ENCODE results near the gene KIF17. TPM values are rescaled to one million over a fixed set of nuclear protein-coding genes. Genes with fewer than 3 reads are reported as not detected.

KIF17 gene
- total RNA-seq, 1 experiment from 2014 or later = 2.4 TPM

GRCh38 chr1:20708057-20708456 lies 9.8 kb downstream of the KIF17 start:
- POLR2A ChIA-PET = interaction anchor here (0.6 kb wide), 1 partner anchor 43 kb away, joined by 3 read pairs; no protein-coding TSS in a partner anchor
- Histone ChIP-seq H4K20me1 (ENCODE audit: insufficient read depth) (no peaks in the 10 kb centered on the region), H3K9me3 (ENCODE audit: control insufficient read depth in 1 of 2, insufficient read depth in 1 of 2, low read depth in 1 of 2, low read length in 2 of 2) (no peaks in the 10 kb centered on the region), H3K9ac (ENCODE audit: low read length) (no peak overlapping the region), H3K4me3 (replicated peaks in 1 of 2; ENCODE audit: low read depth in 1 of 2, low read length in 2 of 2) (no peak overlapping the region), H3K27ac (ENCODE audit: low read depth, low read length) (no peak overlapping the region), H3K27me3 (ENCODE audit: insufficient read depth, low read length) (no peaks in the 10 kb centered on the region), H3K4me1 (ENCODE audit: control insufficient read depth in 1 of 2, insufficient read depth in 2 of 2, low read length in 2 of 2) (no peaks in the 10 kb centered on the region), H3K9me2 (ENCODE audit: insufficient read depth) (no peaks in the 10 kb centered on the region), H3K36me3 (ENCODE audit: control insufficient read depth in 1 of 2, insufficient read depth in 2 of 2, low read length in 2 of 2) (no peaks in the 10 kb centered on the region), H3K79me2 (ENCODE audit: insufficient read depth, low read length) (no peaks in the 10 kb centered on the region), H3K4me2 (ENCODE audit: low read length) (no peak overlapping the region), H2AFZ (ENCODE audit: low read depth, low read length, poor library complexity, severe bottlenecking) (no peak overlapping the region)
- ATAC-seq (no peak), DNase-seq (ENCODE audit: low read depth, low spot score) (no peak)
- intact Hi-C loops (cut with micrococcal nuclease) = no loop called here
- TF ChIP-seq SP1 (IDR thresholded peaks at IDR 0.05; ENCODE audit: low read depth) = no peak
- no peak for TF ChIP-seq TCF7L2 (IDR thresholded peaks at IDR 0.05; ENCODE audit: borderline replicate concordance, extremely low read depth, insufficient read depth, insufficient read length)
- no peak for TF ChIP-seq RAD21 (IDR thresholded peaks at IDR 0.05; ENCODE audit: low read depth)
- no peak for TF ChIP-seq EGR1 (IDR thresholded peaks at IDR 0.05; ENCODE audit: low read depth)
- TF ChIP-seq ZNF274 (IDR thresholded peaks at IDR 0.05; ENCODE audit: low read depth, low read length) = no peak
- no peak for TF ChIP-seq YY1 (IDR thresholded peaks at IDR 0.05; ENCODE audit: extremely low read depth, insufficient replicate concordance, low read depth, low read length)
- no TSS peak for BruUV-seq (replicated peaks)
- CTCF ChIA-PET = interaction anchor here (2.7 kb wide), 1 partner anchor 11 kb away, joined by 10 read pairs; no protein-coding TSS in a partner anchor
- RAD21 ChIA-PET (ENCODE audit: low non-redundant PET in 1 of 2, low total read pairs in 2 of 2, uncharacterized antibody in 2 of 2, unreplicated experiment in 2 of 2) = no interaction called here

GRCh38 chr1:20706841-20707240 lies 11.0 kb downstream of the KIF17 start:
- RAD21 ChIA-PET (ENCODE audit: low non-redundant PET in 1 of 2, low total read pairs in 2 of 2, uncharacterized antibody in 2 of 2, unreplicated experiment in 2 of 2) = no interaction called here
- no peak overlapping the region for H3K27ac ChIP-seq (ENCODE audit: low read depth, low read length)
- intact Hi-C loops (cut with micrococcal nuclease) = no loop called here
- POLR2A ChIA-PET = no interaction called here
- H4K20me1 ChIP-seq (ENCODE audit: insufficient read depth) = no peaks in the 10 kb centered on the region
- no peaks in the 10 kb centered on the region for H3K9me3 ChIP-seq (ENCODE audit: control insufficient read depth in 1 of 2, insufficient read depth in 1 of 2, low read depth in 1 of 2, low read length in 2 of 2)
- DNase-seq (ENCODE audit: low read depth, low spot score) (no peak), ATAC-seq (no peak)
- H3K4me2 ChIP-seq (ENCODE audit: low read length) = no peak overlapping the region
- no peaks in the 10 kb centered on the region for H3K79me2 ChIP-seq (ENCODE audit: insufficient read depth, low read length)
- H3K36me3 ChIP-seq (ENCODE audit: control insufficient read depth in 1 of 2, insufficient read depth in 2 of 2, low read length in 2 of 2) = no peaks in the 10 kb centered on the region
- H3K9ac ChIP-seq (ENCODE audit: low read length) = no peak overlapping the region
- H3K4me3 ChIP-seq (replicated peaks in 1 of 2; ENCODE audit: low read depth in 1 of 2, low read length in 2 of 2) = no peak overlapping the region
- H3K27me3 ChIP-seq (ENCODE audit: insufficient read depth, low read length) = no peaks in the 10 kb centered on the region
- CTCF ChIA-PET = interaction anchor here (1.7 to 2.7 kb wide), 2 partner anchors 10 to 488 kb away, joined by 6 to 10 read pairs; no protein-coding TSS in a partner anchor
- BruUV-seq (replicated peaks) = no TSS peak
- no peaks in the 10 kb centered on the region for H3K4me1 ChIP-seq (ENCODE audit: control insufficient read depth in 1 of 2, insufficient read depth in 2 of 2, low read length in 2 of 2)
- TF ChIP-seq YY1 (IDR thresholded peaks at IDR 0.05; ENCODE audit: extremely low read depth, insufficient replicate concordance, low read depth, low read length) = no peak
- no peak for TF ChIP-seq EGR1 (IDR thresholded peaks at IDR 0.05; ENCODE audit: low read depth)
- no peak for TF ChIP-seq SIN3A (IDR thresholded peaks at IDR 0.05; ENCODE audit: low read depth)
- no peak for TF ChIP-seq CEBPB (IDR thresholded peaks at IDR 0.05; ENCODE audit: low read depth)
- no peak for TF ChIP-seq EZH2 (IDR thresholded peaks at IDR 0.05)
- no peak for TF ChIP-seq EZH2phosphoT487 (IDR thresholded peaks at IDR 0.05; ENCODE audit: borderline replicate concordance)
- TF ChIP-seq POLR2A (IDR thresholded peaks at IDR 0.05; ENCODE audit: borderline replicate concordance, extremely low read depth, insufficient read depth, insufficient read length) = no peak
- TF ChIP-seq SP1 (IDR thresholded peaks at IDR 0.05; ENCODE audit: low read depth) = no peak
- TF ChIP-seq, protein P1, sequence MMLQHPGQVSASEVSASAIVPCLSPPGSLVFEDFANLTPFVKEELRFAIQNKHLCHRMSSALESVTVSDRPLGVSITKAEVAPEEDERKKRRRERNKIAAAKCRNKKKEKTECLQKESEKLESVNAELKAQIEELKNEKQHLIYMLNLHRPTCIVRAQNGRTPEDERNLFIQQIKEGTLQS (IDR thresholded peaks at IDR 0.05) = no peak
- no peak for TF ChIP-seq SRF (IDR thresholded peaks at IDR 0.05; ENCODE audit: low read depth)
- no peak for TF ChIP-seq ZFX (IDR thresholded peaks at IDR 0.05)
- no peak for TF ChIP-seq TCF7L2 (IDR thresholded peaks at IDR 0.05; ENCODE audit: borderline replicate concordance, extremely low read depth, insufficient read depth, insufficient read length)
- TF ChIP-seq CBX3 (IDR thresholded peaks at IDR 0.05; ENCODE audit: low read depth) = no peak
- no peak for TF ChIP-seq ZNF274 (IDR thresholded peaks at IDR 0.05; ENCODE audit: low read depth, low read length)
- no peak overlapping the region for H2AFZ ChIP-seq (ENCODE audit: low read depth, low read length, poor library complexity, severe bottlenecking)
- no peaks in the 10 kb centered on the region for H3K9me2 ChIP-seq (ENCODE audit: insufficient read depth)

Data from HCT116 (cell line).